CD4-positive, alpha-beta T cell treated with Interleukin-10 for 1 hour (primary cell): Measurements from ENCODE around the gene BHLHE40.
A peak's percentile ranks its signal among the peaks of the same experiment; 100 is the strongest.

Experiments used
- DNase-seq: peaks from one replicate; pipeline ENCODE4 v3.0.0-alpha.2; 2020

The BHLHE40 gene

GRCh38 chr3:4985330-4986174 is 6.3 kb downstream of the BHLHE40 start:
- peak; percentile 30 for DNase-seq

DNA sequence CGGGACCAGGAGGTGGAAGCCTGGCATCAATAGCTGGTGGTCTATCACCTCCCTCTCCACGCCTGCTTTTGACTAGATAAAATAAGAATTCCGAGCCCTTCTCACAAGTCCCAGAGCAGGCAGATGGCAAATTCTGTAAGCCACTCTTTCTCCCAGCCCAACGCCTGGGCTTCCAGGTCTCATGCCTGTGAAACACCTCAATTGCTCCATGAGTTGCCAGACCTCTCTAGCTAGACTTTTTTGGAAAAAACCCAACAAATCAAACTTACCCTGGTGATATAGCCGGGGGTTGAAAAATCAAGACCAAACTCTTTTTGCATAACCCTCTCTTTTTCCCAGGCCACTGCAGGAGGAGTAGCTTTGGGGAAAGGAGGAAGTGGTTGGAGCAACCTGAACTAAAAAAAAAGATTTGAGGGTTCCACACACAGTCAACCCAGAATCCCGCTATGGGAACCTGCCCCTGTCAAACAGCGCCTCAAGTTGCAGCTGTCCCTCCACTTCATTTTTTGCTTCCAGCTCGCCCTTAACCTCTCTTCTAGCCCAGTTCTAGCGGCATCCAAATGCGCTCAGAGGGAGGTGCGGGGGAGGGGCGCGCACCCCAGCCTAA is 7.0 kb downstream of the BHLHE40 start:
- no peak for DNase-seq

GRCh38 chr3:4986782-4987537 is 7.7 kb downstream of the BHLHE40 start:
- peak; percentile 90 for DNase-seq

DNA sequence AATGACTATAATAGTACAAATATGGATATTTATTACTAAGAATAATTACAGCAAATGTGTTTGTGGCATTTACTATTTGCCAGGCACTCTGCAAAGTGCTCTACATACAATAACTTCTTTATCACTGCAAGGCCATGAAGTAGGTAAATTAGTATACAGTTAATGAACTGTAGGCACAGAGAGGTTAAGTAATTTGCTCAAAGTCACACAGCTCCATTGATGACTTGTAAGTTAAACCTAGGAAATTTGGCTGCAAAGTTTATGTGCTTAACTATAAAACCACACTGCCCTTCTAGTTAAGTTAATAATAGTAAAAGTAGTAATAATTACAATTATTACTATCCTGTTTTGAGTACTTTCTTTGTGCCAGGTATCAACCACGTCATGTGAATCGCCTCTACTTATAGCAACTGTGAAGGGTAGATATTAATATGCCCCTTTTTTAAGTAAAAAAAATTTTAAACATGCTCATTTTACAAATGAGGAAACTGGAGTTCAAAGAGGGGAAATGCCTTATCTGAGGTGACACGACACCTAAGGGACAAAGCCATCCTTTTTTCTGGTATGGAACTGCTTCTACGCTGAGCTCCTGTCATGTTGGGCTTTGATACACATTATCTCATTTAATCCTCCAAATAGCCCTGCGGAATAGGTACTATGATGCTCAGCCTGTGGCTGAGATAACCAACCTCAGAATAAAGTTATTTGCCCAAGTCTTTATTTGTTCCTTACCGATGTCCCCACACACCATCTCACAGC is 8.5 kb downstream of the BHLHE40 start:
- no peak for DNase-seq

- DNase-seq, result no peak
Observed at GRCh38 chr3:4988983-4989834, 10.0 kb downstream of the BHLHE40 start.

GRCh38 chr3:4990069-4990468 is 10.8 kb downstream of the BHLHE40 start:
- no peak for DNase-seq

DNA sequence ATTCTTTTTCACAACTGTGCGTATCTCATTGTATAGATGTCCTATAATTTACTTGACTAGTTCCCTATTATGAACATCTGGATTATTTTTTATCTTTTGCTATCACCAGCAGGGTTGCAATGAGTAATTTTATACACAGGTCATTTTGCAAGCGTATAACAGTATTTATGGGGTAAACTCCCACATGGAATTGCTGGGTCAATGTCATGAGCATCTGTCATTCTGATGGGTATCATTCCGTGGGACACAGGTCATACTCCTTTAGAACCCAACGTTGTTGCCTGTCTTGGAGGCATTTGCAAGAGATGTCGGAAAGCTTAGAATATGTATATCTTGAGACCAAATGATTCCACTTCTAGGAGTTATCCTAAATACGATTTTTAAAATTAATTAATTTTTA is 12.9 kb downstream of the BHLHE40 start:
- no peak for DNase-seq

- DNase-seq, result no peak
Observed at GRCh38 chr3:4993276-4994143, 14.3 kb downstream of the BHLHE40 start.

DNA sequence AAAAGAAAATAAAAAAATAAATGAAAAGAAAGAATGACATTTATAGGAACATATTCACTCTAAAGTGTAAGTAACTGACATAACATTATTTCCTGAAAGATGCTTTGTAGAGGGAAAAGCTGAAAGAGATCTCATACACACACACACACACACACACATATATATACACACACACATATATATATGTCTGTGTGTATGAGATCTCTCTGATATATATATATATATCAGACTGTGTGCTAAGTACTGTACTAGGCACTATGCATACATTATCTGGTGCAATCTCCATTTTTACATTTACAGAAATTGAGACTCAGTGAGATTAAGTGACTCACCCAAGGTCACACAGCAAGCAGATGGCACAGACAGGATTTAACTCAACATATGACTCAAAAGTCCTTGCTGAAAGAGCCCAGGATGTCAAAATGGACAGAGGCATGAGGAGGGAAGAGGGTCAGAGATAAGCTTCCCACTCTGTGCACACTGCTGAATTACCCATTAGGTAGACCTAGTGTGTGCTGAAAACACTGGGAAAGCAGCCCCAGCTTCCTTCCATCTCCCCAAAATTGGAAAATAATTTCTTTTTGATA is 15.0 kb downstream of the BHLHE40 start:
- DNase-seq, result no peak

DNA sequence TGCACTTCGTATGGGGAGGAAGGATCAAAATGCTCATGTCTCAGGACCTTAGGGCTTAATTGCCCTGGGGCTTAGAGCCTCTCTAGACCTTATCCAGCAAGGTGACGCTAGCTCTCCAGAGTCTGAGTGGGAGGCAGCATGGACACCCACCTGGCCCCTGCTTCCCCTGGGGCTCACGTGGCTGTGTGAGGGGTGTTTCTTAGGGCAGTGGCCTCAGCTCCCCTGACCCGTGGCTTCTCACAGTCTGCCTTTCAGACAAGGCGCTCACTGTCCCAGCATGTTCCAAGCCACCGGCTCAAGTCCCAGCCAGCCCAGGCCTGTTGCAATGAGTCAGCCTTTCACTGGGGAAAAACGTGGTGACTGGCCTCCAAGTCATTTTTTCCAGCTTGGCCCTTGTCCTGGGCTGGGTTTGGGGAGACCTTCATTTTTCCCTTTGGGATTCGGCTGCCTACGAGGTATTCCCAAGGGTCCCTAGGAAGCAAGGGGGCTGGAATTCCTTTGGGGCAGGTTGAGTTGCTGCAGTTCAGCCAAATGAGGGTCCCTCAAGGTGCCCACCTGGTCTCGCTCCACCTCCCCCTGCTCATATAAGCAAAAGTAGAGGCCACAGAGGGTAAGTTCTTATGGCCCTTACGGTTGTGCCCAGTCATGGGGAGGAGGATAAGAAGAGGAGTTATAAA is 15.7 kb downstream of the BHLHE40 start:
- no peak for DNase-seq

GRCh38 chr3:4995500-4996053 is 16.3 kb downstream of the BHLHE40 start:
- DNase-seq, result no peak

GRCh38 chr3:4996223-4996765 is 17.1 kb downstream of the BHLHE40 start:
- DNase-seq, result no peak

DNA sequence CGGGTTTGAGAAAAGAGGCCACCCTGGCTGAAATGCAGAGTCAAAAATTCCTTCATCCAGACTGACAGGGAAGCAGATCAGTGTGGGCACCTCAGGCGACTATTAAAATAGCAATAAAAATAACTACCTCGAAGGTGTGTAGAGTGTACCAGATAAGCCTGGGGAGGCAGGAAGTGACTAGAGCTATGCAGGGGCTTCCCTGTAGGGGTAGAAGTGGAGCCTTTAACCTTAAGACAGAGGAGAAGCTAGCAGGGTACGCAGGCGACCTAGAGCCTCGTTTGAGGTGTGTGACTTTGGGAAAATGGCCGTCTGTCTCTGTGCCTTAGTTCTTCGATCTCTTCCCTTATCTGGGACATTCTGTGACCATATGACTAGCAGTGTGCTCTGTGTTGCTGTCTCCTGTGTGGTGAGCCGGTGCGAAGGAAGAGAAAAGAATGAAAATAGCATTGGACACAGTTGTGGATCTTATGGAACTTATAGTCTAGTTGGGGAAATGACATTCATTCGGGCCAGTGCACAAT is 17.6 kb downstream of the BHLHE40 start:
- no peak for DNase-seq

DNA sequence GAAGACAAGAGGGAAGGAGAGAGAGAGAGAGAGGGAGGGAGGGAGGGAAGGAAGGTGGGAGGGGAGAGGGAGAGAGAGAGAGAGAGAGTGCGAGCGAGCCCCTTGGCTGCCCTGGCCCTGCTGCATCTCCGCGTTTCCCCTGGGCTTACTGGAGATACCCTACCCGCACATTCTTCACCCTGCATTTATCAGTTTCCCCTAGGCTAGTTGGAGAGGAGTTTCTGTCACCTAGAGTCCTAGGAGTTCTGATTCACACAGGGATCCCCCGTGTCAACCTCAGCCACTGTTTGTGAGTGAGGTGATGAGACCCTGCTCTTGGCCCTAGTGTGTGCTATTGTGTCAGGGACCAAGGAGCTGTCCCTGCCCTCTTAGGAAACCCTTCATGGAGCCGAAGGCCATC is 18.7 kb downstream of the BHLHE40 start:
- no peak for DNase-seq

DNA sequence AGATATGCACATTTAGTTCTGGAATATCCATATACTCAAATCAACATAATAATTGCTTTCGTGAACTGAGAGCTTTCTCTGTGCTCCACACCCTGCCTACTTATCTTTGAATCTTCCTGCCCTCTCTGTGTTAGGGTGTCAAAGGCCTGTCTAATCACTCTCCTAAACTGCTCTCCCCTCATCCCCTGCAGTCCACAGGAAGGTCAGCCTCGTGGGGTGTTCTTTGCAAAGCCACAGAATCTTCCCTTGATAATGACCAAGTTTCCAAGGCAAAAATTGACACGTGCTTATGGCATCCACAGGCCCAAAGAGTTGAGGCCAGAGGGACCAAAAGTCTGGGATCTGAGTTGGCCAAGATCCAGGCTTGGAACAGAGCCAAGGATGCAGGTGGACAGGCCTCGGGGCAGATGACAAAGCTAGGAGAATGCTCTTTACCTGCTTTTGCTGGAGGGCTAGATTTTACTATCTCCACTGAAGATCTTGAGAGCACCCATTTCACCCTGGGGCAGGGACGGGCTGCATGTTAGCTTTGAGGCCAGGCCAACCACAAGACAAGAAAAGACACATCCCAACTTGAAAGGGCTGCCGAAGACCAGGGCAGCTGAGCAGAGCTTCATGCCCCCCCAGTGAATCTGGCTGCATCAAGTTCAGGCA is 20.4 kb downstream of the BHLHE40 start:
- DNase-seq, result no peak

GRCh38 chr3:5001135-5001534 is 21.9 kb downstream of the BHLHE40 start:
- DNase-seq, result no peak

DNA sequence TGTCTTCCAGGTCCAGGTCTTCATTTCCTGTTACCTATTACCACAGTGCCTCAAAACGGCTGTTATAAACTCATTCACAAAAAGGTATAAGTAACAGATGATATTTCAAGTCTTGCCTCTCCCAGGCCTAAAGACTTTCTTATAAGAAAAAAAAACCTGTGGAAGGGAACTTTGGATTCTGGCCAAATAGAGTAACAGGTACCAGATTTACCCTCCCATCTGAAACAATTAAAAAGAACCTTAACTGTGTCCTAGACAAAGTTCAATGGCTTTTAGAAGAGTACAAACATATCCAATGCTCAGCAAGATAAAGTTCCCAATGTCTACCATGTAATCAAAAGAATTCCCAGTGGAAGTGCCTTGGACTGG is 22.6 kb downstream of the BHLHE40 start:
- DNase-seq, result no peak

- peak; percentile 84 for DNase-seq
Observed at GRCh38 chr3:5002174-5002870, 23.1 kb downstream of the BHLHE40 start.
